Ishikawa (cell line): ENCODE measurements around the gene HSPH1.

Experiments used
- CEBPB ChIP-seq: IDR thresholded peaks from 2 replicates; pipeline ENCODE4 v1.6.1; 2012
- CREB1 ChIP-seq: IDR thresholded peaks from 2 replicates; pipeline ENCODE4 v1.6.1; 2012; ENCODE audit warnings: low read depth
- EGR1 ChIP-seq: IDR thresholded peaks from 2 replicates; pipeline ENCODE4 v1.6.1; 2012
- EP300 ChIP-seq: IDR thresholded peaks from 2 replicates; pipeline ENCODE4 v1.6.1; 2012; ENCODE audit warnings: borderline replicate concordance
- NFIC ChIP-seq: IDR thresholded peaks from 2 replicates; pipeline ENCODE4 v1.6.1; 2012
- RAD21 ChIP-seq: IDR thresholded peaks from 2 replicates; pipeline ENCODE4 v1.6.1; 2012; ENCODE audit warnings: low read depth
- TAF1 ChIP-seq: IDR thresholded peaks from 2 replicates; pipeline ENCODE4 v1.6.1; 2012; ENCODE audit warnings: low read depth, mild to moderate bottlenecking
- TCF12 ChIP-seq: IDR thresholded peaks from 2 replicates; pipeline ENCODE4 v1.6.1; 2012; ENCODE audit warnings: low read depth
- TEAD4 ChIP-seq: IDR thresholded peaks from 2 replicates; pipeline ENCODE4 v1.6.1; 2012
- YY1 ChIP-seq: IDR thresholded peaks from 2 replicates; pipeline ENCODE4 v1.6.1; 2012; ENCODE audit warnings: low read depth
- ZBTB7A ChIP-seq: IDR thresholded peaks from 2 replicates; pipeline ENCODE4 v1.6.1; 2012; ENCODE audit warnings: low read depth
- TF ChIP-seq, protein P1 (sequence below): IDR thresholded peaks from 2 replicates; pipeline ENCODE4 v1.6.1; 2012; ENCODE audit warnings: low read depth, mild to moderate bottlenecking
- TF ChIP-seq, protein P2 (sequence below): IDR thresholded peaks from 2 replicates; pipeline ENCODE4 v1.6.1; 2012
- TF ChIP-seq, protein P3 (sequence below): IDR thresholded peaks from 2 replicates; pipeline ENCODE4 v1.6.1; 2012

DNA sequence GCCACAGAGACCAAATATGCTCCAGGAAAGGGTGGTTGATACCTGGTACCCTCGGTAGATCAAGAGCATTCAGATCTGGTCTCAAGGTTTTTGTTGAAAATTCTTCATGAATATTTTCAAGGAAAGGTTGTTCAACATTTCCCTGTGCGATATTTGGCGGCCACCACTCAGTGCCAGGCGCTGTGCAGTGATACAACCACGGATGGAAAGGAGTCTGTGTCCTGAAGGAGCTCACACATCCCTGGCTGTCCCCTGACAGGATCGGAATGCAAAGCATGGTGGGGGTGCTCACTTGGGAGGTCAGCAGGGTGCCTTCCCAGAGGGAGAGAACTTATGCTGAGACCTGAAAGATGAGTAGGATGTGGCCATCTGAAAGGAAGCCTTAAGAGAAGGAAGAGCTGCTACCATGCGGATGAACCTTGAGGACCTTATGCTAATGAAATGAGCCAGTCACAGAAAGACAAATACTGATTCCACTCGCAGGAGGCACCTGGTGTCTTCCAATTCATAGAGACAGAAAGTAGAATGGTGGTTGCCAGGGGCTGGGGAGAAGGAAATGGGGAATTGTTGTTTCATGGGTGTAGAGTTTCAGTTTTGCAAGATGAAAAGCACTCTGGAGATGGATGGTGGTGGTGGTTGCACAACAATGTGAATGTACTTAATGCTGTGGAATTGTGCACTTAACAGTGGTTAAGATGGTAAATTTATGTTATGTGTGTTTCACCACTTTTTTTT lies 41.6 kb downstream of the HSPH1 start:
- TF ChIP-seq TCF12 (no peak), CEBPB (no peak), EP300 (no peak), ZBTB7A (no peak), EGR1 (no peak), NFIC (no peak), TEAD4 (no peak), TAF1 (no peak), RAD21 (no peak), YY1 (no peak), CREB1 (no peak)
- TF ChIP-seq, protein P1, sequence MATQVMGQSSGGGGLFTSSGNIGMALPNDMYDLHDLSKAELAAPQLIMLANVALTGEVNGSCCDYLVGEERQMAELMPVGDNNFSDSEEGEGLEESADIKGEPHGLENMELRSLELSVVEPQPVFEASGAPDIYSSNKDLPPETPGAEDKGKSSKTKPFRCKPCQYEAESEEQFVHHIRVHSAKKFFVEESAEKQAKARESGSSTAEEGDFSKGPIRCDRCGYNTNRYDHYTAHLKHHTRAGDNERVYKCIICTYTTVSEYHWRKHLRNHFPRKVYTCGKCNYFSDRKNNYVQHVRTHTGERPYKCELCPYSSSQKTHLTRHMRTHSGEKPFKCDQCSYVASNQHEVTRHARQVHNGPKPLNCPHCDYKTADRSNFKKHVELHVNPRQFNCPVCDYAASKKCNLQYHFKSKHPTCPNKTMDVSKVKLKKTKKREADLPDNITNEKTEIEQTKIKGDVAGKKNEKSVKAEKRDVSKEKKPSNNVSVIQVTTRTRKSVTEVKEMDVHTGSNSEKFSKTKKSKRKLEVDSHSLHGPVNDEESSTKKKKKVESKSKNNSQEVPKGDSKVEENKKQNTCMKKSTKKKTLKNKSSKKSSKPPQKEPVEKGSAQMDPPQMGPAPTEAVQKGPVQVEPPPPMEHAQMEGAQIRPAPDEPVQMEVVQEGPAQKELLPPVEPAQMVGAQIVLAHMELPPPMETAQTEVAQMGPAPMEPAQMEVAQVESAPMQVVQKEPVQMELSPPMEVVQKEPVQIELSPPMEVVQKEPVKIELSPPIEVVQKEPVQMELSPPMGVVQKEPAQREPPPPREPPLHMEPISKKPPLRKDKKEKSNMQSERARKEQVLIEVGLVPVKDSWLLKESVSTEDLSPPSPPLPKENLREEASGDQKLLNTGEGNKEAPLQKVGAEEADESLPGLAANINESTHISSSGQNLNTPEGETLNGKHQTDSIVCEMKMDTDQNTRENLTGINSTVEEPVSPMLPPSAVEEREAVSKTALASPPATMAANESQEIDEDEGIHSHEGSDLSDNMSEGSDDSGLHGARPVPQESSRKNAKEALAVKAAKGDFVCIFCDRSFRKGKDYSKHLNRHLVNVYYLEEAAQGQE = no peak
- TF ChIP-seq, protein P2, sequence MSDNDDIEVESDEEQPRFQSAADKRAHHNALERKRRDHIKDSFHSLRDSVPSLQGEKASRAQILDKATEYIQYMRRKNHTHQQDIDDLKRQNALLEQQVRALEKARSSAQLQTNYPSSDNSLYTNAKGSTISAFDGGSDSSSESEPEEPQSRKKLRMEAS = no peak
- TF ChIP-seq, protein P3, sequence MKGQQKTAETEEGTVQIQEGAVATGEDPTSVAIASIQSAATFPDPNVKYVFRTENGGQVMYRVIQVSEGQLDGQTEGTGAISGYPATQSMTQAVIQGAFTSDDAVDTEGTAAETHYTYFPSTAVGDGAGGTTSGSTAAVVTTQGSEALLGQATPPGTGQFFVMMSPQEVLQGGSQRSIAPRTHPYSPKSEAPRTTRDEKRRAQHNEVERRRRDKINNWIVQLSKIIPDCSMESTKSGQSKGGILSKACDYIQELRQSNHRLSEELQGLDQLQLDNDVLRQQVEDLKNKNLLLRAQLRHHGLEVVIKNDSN = no peak
